ENCODE data around the gene RND2. TPM values are rescaled to one million over a fixed set of nuclear protein-coding genes. Genes with fewer than 3 reads are reported as not detected.

RND2 gene
- total and polyA plus RNA-seq, 2 experiments from 2014 or later: 18.5 to 22.9 TPM

GRCh38 chr17:42989141-42989540, 35.9 kb upstream of the RND2 start:
- H3K4me2 ChIP-seq: no peak overlapping the region
- ATAC-seq: no peak

More at GRCh38 chr17:42989141-42989540, 35.9 kb upstream of the RND2 start:
- no peaks in the 10 kb centered on the region for H4K20me1 ChIP-seq (replicated peaks; ENCODE audit: insufficient read depth)
- H3K36me3 Mint-ChIP-seq (ENCODE audit: low read depth): peaks cover 72% of the 10 kb centered on the region
- H3K9me3 Mint-ChIP-seq: no peaks in the 10 kb centered on the region; the same call in 2 of the 3 replicates
- no peak overlapping the region for H3K4me3 ChIP-seq
- H3K4me1 ChIP-seq (ENCODE audit: insufficient read depth): no peaks in the 10 kb centered on the region
- no peak overlapping the region for H3K27ac Mint-ChIP-seq
- no peak overlapping the region for H2AFZ ChIP-seq
- H3K27ac ChIP-seq (ENCODE audit: low read depth): no peak overlapping the region
- H3K4me1 Mint-ChIP-seq: no peaks in the 10 kb centered on the region
- H3K27me3 Mint-ChIP-seq (ENCODE audit: insufficient read depth, low read depth, poor library complexity): no peaks in the 10 kb centered on the region
- H3K36me3 ChIP-seq (ENCODE audit: insufficient read depth): peaks cover 30% of the 10 kb centered on the region
- TF ChIP-seq REST (IDR thresholded peaks at IDR 0.05; ENCODE audit: unreplicated experiment) (no peak), STAT1 (IDR thresholded peaks at IDR 0.05; ENCODE audit: unreplicated experiment) (no peak), CREB1 (CRISPR knock-in tag; IDR thresholded peaks at IDR 0.05; ENCODE audit: low read depth) (no peak), EZH2 (IDR thresholded peaks at IDR 0.05; ENCODE audit: low read depth, unreplicated experiment) (no peak), ZNF114 (CRISPR knock-in tag; IDR thresholded peaks at IDR 0.05) (no peak), JUNB (IDR thresholded peaks at IDR 0.05; ENCODE audit: unreplicated experiment) (no peak), NANOG (IDR thresholded peaks at IDR 0.05; ENCODE audit: borderline replicate concordance) (no peak), POLR2AphosphoS5 (IDR thresholded peaks at IDR 0.05; ENCODE audit: low read depth) (no peak), EZH2phosphoT487 (IDR thresholded peaks at IDR 0.05; ENCODE audit: unreplicated experiment) (no peak), ZNF331 (CRISPR knock-in tag; IDR thresholded peaks at IDR 0.05; ENCODE audit: low read depth) (no peak), ETS1 (IDR thresholded peaks at IDR 0.05) (no peak)
- TF ChIP-seq, protein P1, sequence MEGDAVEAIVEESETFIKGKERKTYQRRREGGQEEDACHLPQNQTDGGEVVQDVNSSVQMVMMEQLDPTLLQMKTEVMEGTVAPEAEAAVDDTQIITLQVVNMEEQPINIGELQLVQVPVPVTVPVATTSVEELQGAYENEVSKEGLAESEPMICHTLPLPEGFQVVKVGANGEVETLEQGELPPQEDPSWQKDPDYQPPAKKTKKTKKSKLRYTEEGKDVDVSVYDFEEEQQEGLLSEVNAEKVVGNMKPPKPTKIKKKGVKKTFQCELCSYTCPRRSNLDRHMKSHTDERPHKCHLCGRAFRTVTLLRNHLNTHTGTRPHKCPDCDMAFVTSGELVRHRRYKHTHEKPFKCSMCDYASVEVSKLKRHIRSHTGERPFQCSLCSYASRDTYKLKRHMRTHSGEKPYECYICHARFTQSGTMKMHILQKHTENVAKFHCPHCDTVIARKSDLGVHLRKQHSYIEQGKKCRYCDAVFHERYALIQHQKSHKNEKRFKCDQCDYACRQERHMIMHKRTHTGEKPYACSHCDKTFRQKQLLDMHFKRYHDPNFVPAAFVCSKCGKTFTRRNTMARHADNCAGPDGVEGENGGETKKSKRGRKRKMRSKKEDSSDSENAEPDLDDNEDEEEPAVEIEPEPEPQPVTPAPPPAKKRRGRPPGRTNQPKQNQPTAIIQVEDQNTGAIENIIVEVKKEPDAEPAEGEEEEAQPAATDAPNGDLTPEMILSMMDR (conservative IDR thresholded peaks at IDR 0.05; ENCODE audit: low read depth in 2 of 2): no peak
- TF ChIP-seq, protein P2, sequence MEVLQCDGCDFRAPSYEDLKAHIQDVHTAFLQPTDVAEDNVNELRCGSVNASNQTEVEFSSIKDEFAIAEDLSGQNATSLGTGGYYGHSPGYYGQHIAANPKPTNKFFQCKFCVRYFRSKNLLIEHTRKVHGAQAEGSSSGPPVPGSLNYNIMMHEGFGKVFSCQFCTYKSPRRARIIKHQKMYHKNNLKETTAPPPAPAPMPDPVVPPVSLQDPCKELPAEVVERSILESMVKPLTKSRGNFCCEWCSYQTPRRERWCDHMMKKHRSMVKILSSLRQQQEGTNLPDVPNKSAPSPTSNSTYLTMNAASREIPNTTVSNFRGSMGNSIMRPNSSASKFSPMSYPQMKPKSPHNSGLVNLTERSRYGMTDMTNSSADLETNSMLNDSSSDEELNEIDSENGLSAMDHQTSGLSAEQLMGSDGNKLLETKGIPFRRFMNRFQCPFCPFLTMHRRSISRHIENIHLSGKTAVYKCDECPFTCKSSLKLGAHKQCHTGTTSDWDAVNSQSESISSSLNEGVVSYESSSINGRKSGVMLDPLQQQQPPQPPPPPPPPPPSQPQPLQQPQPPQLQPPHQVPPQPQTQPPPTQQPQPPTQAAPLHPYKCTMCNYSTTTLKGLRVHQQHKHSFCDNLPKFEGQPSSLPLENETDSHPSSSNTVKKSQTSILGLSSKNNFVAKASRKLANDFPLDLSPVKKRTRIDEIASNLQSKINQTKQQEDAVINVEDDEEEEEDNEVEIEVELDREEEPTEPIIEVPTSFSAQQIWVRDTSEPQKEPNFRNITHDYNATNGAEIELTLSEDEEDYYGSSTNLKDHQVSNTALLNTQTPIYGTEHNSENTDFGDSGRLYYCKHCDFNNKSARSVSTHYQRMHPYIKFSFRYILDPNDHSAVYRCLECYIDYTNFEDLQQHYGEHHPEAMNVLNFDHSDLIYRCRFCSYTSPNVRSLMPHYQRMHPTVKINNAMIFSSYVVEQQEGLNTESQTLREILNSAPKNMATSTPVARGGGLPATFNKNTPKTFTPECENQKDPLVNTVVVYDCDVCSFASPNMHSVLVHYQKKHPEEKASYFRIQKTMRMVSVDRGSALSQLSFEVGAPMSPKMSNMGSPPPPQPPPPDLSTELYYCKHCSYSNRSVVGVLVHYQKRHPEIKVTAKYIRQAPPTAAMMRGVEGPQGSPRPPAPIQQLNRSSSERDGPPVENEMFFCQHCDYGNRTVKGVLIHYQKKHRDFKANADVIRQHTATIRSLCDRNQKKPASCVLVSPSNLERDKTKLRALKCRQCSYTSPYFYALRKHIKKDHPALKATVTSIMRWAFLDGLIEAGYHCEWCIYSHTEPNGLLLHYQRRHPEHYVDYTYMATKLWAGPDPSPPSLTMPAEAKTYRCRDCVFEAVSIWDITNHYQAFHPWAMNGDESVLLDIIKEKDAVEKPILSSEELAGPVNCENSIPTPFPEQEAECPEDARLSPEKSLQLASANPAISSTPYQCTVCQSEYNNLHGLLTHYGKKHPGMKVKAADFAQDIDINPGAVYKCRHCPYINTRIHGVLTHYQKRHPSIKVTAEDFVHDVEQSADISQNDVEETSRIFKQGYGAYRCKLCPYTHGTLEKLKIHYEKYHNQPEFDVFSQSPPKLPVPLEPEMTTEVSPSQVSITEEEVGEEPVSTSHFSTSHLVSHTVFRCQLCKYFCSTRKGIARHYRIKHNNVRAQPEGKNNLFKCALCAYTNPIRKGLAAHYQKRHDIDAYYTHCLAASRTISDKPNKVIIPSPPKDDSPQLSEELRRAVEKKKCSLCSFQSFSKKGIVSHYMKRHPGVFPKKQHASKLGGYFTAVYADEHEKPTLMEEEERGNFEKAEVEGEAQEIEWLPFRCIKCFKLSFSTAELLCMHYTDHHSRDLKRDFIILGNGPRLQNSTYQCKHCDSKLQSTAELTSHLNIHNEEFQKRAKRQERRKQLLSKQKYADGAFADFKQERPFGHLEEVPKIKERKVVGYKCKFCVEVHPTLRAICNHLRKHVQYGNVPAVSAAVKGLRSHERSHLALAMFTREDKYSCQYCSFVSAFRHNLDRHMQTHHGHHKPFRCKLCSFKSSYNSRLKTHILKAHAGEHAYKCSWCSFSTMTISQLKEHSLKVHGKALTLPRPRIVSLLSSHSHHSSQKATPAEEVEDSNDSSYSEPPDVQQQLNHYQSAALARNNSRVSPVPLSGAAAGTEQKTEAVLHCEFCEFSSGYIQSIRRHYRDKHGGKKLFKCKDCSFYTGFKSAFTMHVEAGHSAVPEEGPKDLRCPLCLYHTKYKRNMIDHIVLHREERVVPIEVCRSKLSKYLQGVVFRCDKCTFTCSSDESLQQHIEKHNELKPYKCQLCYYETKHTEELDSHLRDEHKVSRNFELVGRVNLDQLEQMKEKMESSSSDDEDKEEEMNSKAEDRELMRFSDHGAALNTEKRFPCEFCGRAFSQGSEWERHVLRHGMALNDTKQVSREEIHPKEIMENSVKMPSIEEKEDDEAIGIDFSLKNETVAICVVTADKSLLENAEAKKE (CRISPR knock-in tag; IDR thresholded peaks at IDR 0.05): no peak
- H3K79me2 ChIP-seq (replicated peaks; ENCODE audit: insufficient read depth): peaks cover 4% of the 10 kb centered on the region; the same call in 1 of the 2 replicates
- DNase-seq (ENCODE audit: low spot score): no peak
- no peaks in the 10 kb centered on the region for H3K9me2 ChIP-seq (ENCODE audit: insufficient read depth)
- no peaks in the 10 kb centered on the region for H3K27me3 ChIP-seq (ENCODE audit: insufficient read depth)
- H3F3A ChIP-seq (replicated peaks; ENCODE audit: low read depth): 0 out of 2 replicates have a peak, but pooled peaks cover 4% of the 10 kb centered on the region
- no peak overlapping the region for H3K4me3 Mint-ChIP-seq

Data from GM23338 (cell line).